ENCODE results near the gene GRK3.
"Not testable (repeated sequence)": the region's sequence is repeated elsewhere in the genome, so short reads cannot be mapped to it uniquely, and the experiment has no call there.

Gene GRK3

DNA sequence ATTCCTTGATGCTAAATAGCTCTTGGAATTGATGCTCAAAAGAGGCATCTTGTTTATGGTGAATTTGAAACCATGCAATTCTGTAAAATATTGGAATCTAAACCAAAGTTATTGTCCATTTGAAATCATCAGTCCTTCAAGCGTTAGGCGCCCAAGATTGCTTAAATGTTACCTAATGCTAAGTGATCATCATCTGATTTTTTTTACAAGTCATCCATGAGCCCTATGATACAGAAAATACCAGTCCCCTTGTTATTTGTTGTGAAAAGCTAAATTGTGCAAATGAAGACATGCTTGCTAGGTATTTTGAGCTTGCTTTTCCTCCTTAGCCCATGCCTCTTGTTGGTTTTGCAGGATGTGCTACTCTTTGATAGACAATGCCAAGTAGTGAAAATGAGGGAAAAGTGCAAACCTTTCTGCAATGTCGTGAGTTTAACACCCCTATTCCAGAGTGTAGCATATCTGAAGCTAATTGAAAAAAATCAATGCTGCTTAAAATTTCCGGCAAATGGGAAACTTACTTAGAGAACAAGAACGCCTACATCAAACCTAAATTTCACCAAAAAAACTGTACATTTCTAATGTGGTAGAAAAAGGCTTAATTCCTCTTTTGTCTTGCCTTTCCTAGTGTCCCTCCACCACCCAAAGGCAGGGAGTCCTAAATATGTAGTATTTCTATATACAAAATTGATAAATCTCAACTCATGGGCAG, 1.9 kb downstream of the GRK3 start:
- H3K4me1 ChIP-seq (ENCODE audit: insufficient read depth, low read length) = peaks cover 29% of the 10 kb centered on the region
- H3K27ac ChIP-seq (ENCODE audit: low read length) = no peak overlapping the region
- no peaks in the 10 kb centered on the region for H3K9me3 ChIP-seq (ENCODE audit: insufficient read depth, low read depth, low read length)
- no peak overlapping the region for H3K9ac ChIP-seq (ENCODE audit: low read depth, low read length)
- H3K27me3 ChIP-seq (ENCODE audit: insufficient read depth, low read length) = peaks cover 20% of the 10 kb centered on the region
- peak overlapping the region; percentile 65 for H3K4me3 ChIP-seq (ENCODE audit: low read length)
- H3K36me3 ChIP-seq (ENCODE audit: insufficient read depth, low read depth, low read length) = no peaks in the 10 kb centered on the region

DNA sequence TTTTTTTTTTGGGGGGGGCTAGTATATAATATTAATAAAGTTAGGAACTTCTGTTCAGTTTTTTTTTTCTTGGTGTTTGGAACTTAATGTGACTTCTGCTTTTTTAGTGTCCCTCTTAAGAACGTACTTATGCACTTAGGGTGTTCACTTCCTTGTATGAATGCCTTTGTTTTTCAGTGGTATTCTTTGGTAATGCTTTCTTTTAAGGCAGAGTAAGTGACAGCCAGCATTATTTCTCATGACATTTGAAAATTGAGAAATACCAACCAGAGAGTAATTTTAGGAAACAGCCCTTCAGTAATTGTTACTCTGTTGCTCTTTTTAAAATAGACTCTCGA, 2.4 kb downstream of the GRK3 start:
- Histone ChIP-seq H3K4me3 (ENCODE audit: low read length) (peak overlapping the region; percentile 65), H3K9ac (ENCODE audit: low read depth, low read length) (no peak overlapping the region), H3K27me3 (ENCODE audit: insufficient read depth, low read length) (peaks cover 20% of the 10 kb centered on the region), H3K4me1 (ENCODE audit: insufficient read depth, low read length) (peaks cover 29% of the 10 kb centered on the region), H3K27ac (ENCODE audit: low read length) (no peak overlapping the region), H3K36me3 (ENCODE audit: insufficient read depth, low read depth, low read length) (no peaks in the 10 kb centered on the region), H3K9me3 (ENCODE audit: insufficient read depth, low read depth, low read length) (no peaks in the 10 kb centered on the region)

DNA sequence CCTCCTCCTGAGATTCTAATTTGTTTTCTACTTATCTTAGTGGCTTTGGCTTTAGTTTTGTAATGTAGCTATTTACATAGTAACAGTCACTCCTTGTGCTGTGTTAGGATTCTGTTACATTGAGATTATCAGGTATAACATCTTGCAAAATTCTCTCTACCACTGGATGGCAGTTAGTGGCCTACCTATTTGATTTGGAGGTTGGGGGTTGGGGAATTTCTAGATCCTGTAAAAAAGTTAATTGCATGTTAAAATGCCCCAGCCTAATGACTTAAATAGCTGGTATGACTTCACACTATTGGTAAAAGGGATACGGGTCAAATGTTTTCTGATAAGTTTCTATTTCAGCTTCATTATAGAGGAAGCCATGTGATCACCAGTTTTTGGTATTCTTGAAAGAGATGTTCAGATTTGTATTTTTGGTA, 2.8 kb downstream of the GRK3 start:
- peaks cover 20% of the 10 kb centered on the region for H3K27me3 ChIP-seq (ENCODE audit: insufficient read depth, low read length)
- H3K4me3 ChIP-seq (ENCODE audit: low read length) = peak overlapping the region; percentile 65
- peaks cover 29% of the 10 kb centered on the region for H3K4me1 ChIP-seq (ENCODE audit: insufficient read depth, low read length)
- H3K36me3 ChIP-seq (ENCODE audit: insufficient read depth, low read depth, low read length) = no peaks in the 10 kb centered on the region
- H3K9me3 ChIP-seq (ENCODE audit: insufficient read depth, low read depth, low read length) = no peaks in the 10 kb centered on the region
- no peak overlapping the region for H3K9ac ChIP-seq (ENCODE audit: low read depth, low read length)
- H3K27ac ChIP-seq (ENCODE audit: low read length) = no peak overlapping the region

- not testable (repeated sequence) for H3K9me3 ChIP-seq (ENCODE audit: insufficient read depth, low read depth, low read length); H3K36me3 ChIP-seq (ENCODE audit: insufficient read depth, low read depth, low read length); H3K4me3 ChIP-seq (ENCODE audit: low read length); H3K9ac ChIP-seq (ENCODE audit: low read depth, low read length); H3K27ac ChIP-seq (ENCODE audit: low read length)
- Histone ChIP-seq H3K4me1 (ENCODE audit: insufficient read depth, low read length) (peaks cover 29% of the 10 kb centered on the region), H3K27me3 (ENCODE audit: insufficient read depth, low read length) (peaks cover 14% of the 10 kb centered on the region)
These were observed 3.6 kb downstream of the GRK3 start for GRCh38 chr22:25568066-25568465.

DNA sequence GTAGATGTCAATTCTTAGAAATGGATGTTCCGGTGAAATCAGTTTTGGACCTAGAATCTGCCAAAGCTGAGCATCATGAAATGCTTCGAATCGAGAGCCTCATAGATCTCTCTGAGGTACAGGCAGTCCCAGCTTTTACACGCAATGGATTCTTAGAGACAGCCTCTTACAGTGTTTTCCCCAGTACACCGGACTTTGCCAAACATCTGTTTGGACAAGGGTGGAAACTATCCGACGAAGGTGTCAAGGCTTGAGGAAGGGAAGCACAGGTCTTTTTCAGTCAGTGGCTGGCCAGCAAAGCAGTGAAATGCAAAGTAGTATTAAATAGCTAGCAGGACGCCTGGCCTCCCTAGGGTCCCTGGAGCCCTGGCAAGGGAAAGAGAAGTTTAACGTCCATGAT, 4.9 kb downstream of the GRK3 start:
- Histone ChIP-seq H3K4me3 (ENCODE audit: low read length) (no peak overlapping the region), H3K4me1 (ENCODE audit: insufficient read depth, low read length) (peaks cover 29% of the 10 kb centered on the region), H3K9ac (ENCODE audit: low read depth, low read length) (no peak overlapping the region), H3K9me3 (ENCODE audit: insufficient read depth, low read depth, low read length) (no peaks in the 10 kb centered on the region), H3K27ac (ENCODE audit: low read length) (no peak overlapping the region), H3K27me3 (ENCODE audit: insufficient read depth, low read length) (peaks cover under 1% of the 10 kb centered on the region; the same call in 1 of the 2 replicates), H3K36me3 (ENCODE audit: insufficient read depth, low read depth, low read length) (no peaks in the 10 kb centered on the region)

DNA sequence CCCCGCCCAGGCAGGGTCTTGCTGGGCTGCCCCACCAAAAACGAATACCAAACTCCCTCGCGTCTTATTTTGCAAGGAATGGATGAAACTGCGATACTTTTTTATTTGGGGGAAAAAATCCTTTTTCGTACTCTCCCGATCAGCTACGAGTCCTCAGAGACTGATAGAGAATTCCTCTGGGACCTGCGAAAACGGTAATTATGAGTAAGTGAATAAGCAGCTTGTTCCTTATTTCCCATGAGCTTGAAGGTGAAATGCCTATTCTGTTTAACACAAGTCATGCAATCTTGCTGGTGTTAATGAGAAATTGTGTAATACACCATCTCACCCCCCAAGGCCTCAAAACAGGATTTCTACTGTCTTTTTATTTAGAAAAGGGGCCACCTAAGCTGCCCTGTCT, 5.5 kb downstream of the GRK3 start:
- no peak overlapping the region for H3K9ac ChIP-seq (ENCODE audit: low read depth, low read length)
- H3K4me3 ChIP-seq (ENCODE audit: low read length) = no peak overlapping the region
- H3K9me3 ChIP-seq (ENCODE audit: insufficient read depth, low read depth, low read length) = no peaks in the 10 kb centered on the region
- H3K27me3 ChIP-seq (ENCODE audit: insufficient read depth, low read length) = no peaks in the 10 kb centered on the region; the same call in 1 of the 2 replicates
- H3K27ac ChIP-seq (ENCODE audit: low read length) = no peak overlapping the region
- H3K4me1 ChIP-seq (ENCODE audit: insufficient read depth, low read length) = peaks cover 29% of the 10 kb centered on the region
- H3K36me3 ChIP-seq (ENCODE audit: insufficient read depth, low read depth, low read length) = no peaks in the 10 kb centered on the region

DNA sequence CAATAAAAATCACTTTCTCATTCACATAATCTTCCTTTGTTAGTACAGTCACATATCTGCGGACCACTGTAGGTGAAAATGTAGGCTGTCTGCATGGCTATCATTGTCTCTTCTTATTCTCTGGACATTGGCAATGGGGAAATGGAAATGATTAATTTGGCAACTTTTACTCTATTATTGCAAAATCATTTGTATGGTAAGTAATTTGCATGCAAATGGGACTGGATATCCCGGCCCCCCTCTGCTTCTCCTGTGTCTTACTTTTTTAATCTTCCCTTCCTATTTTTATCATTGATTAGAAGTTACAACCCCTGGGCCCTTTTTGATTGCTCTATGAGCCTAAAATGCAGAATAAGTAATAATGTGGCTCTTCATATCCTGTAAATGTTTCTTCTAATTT, 6.0 kb downstream of the GRK3 start:
- Histone ChIP-seq H3K27me3 (ENCODE audit: insufficient read depth, low read length) (no peaks in the 10 kb centered on the region; the same call in 1 of the 2 replicates), H3K27ac (ENCODE audit: low read length) (no peak overlapping the region), H3K9me3 (ENCODE audit: insufficient read depth, low read depth, low read length) (no peaks in the 10 kb centered on the region), H3K4me1 (ENCODE audit: insufficient read depth, low read length) (peaks cover 29% of the 10 kb centered on the region), H3K36me3 (ENCODE audit: insufficient read depth, low read depth, low read length) (no peaks in the 10 kb centered on the region), H3K4me3 (ENCODE audit: low read length) (no peak overlapping the region), H3K9ac (ENCODE audit: low read depth, low read length) (no peak overlapping the region)

GRCh38 chr22:25571969-25572707, 7.7 kb downstream of the GRK3 start:
- H3K4me1 ChIP-seq (ENCODE audit: insufficient read depth, low read length) = peaks cover 19% of the 10 kb centered on the region
- H3K36me3 ChIP-seq (ENCODE audit: insufficient read depth, low read depth, low read length) = not testable (repeated sequence)

GRCh38 chr22:25572708-25573171, 8.3 kb downstream of the GRK3 start:
- Histone ChIP-seq H3K9ac (ENCODE audit: low read depth, low read length) (no peak overlapping the region), H3K4me3 (ENCODE audit: low read length) (no peak overlapping the region)

More at GRCh38 chr22:25571969-25572707, 7.7 kb downstream of the GRK3 start:
- not testable (repeated sequence) for H3K9me3 ChIP-seq (ENCODE audit: insufficient read depth, low read depth, low read length); H3K27me3 ChIP-seq (ENCODE audit: insufficient read depth, low read length); H3K9ac ChIP-seq (ENCODE audit: low read depth, low read length); H3K27ac ChIP-seq (ENCODE audit: low read length); H3K4me3 ChIP-seq (ENCODE audit: low read length)

DNA sequence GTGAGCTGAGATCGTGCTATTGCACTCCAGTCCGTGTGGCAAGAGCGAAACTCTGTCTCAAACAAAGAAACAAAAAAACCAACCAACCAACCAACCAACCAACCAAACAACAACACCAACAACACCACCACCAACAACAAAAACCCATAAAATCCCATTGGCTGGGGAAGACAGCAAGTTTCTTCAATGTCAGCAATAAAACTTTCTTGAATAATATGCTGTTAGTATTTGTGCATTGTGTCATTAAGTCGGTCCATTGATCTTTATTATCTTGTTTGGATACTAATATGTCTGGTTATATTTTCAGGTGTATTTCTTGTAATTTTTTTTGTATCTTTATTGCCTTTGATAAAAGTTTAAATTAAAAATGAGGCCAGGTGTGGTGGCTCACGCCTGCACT, 9.4 kb downstream of the GRK3 start:
- H3K4me1 ChIP-seq (ENCODE audit: insufficient read depth, low read length) = peaks cover 9% of the 10 kb centered on the region; the same call in 1 of the 2 replicates
- H3K27ac ChIP-seq (ENCODE audit: low read length) = no peak overlapping the region
- no peak overlapping the region for H3K9ac ChIP-seq (ENCODE audit: low read depth, low read length)
- H3K4me3 ChIP-seq (ENCODE audit: low read length) = no peak overlapping the region
- no peaks in the 10 kb centered on the region for H3K36me3 ChIP-seq (ENCODE audit: insufficient read depth, low read depth, low read length)
- no peaks in the 10 kb centered on the region for H3K27me3 ChIP-seq (ENCODE audit: insufficient read depth, low read length)
- H3K9me3 ChIP-seq (ENCODE audit: insufficient read depth, low read depth, low read length) = no peaks in the 10 kb centered on the region

More at GRCh38 chr22:25572708-25573171, 8.3 kb downstream of the GRK3 start:
- Histone ChIP-seq H3K4me1 (ENCODE audit: insufficient read depth, low read length) (peaks cover 13% of the 10 kb centered on the region; the same call in 1 of the 2 replicates), H3K9me3 (ENCODE audit: insufficient read depth, low read depth, low read length) (no peaks in the 10 kb centered on the region), H3K36me3 (ENCODE audit: insufficient read depth, low read depth, low read length) (no peaks in the 10 kb centered on the region), H3K27me3 (ENCODE audit: insufficient read depth, low read length) (no peaks in the 10 kb centered on the region), H3K27ac (ENCODE audit: low read length) (no peak overlapping the region)

GRCh38 chr22:25574736-25575135, 10.3 kb downstream of the GRK3 start:
- Histone ChIP-seq H3K9me3 (ENCODE audit: insufficient read depth, low read depth, low read length) (no peaks in the 10 kb centered on the region), H3K36me3 (ENCODE audit: insufficient read depth, low read depth, low read length) (no peaks in the 10 kb centered on the region), H3K4me1 (ENCODE audit: insufficient read depth, low read length) (peaks cover 4% of the 10 kb centered on the region; the same call in 1 of the 2 replicates), H3K27ac (ENCODE audit: low read length) (no peak overlapping the region), H3K27me3 (ENCODE audit: insufficient read depth, low read length) (no peaks in the 10 kb centered on the region), H3K4me3 (ENCODE audit: low read length) (no peak overlapping the region), H3K9ac (ENCODE audit: low read depth, low read length) (no peak overlapping the region)
